Stimulated activated CD8-positive, alpha-beta memory T cell treated with anti-CD3 and anti-CD28 coated beads, Interleukin-2, amount 100 ng/mL, for 48 hours (primary cell): Measurements from ENCODE around the gene EMC8.
"Not testable (repeated sequence)": the region's sequence is repeated elsewhere in the genome, so short reads cannot be mapped to it uniquely, and the experiment has no call there.

ENCODE experiments used
- DNase-seq, 2 donors: peaks; one replicate each; pipeline ENCODE4 v3.0.0-alpha.2; 2020; ENCODE audit warnings: low read depth in 2 of 2

EMC8 gene

GRCh38 chr16:85835227-85835751 lies 35.9 kb upstream of the EMC8 start:
- DNase-seq = no peak

- no peak for DNase-seq
Measured at GRCh38 chr16:85834741-85835140, 35.4 kb upstream of the EMC8 start.

- no peak for DNase-seq
Measured at GRCh38 chr16:85833219-85833920, 34.0 kb upstream of the EMC8 start.

- no peak for DNase-seq
Measured at GRCh38 chr16:85832570-85833218, 33.4 kb upstream of the EMC8 start.

GRCh38 chr16:85830821-85831220 lies 31.5 kb upstream of the EMC8 start:
- DNase-seq = no peak

- no peak for DNase-seq
Measured at GRCh38 chr16:85829751-85830445, 30.6 kb upstream of the EMC8 start.

- DNase-seq = no peak
Measured at GRCh38 chr16:85829171-85829719, 29.9 kb upstream of the EMC8 start.

- DNase-seq = no peak
Measured at GRCh38 chr16:85828166-85828565, 28.8 kb upstream of the EMC8 start.

- no peak for DNase-seq
Measured at GRCh38 chr16:85826686-85827247, 27.4 kb upstream of the EMC8 start.

- no peak for DNase-seq
Measured at GRCh38 chr16:85825326-85825725, 26.0 kb upstream of the EMC8 start.

- DNase-seq = no peak
Measured at GRCh38 chr16:85824161-85825135, 25.1 kb upstream of the EMC8 start.

GRCh38 chr16:85823328-85823920 lies 24.1 kb upstream of the EMC8 start:
- no peak for DNase-seq

GRCh38 chr16:85822145-85822544 lies 22.8 kb upstream of the EMC8 start:
- DNase-seq = no peak

GRCh38 chr16:85821390-85822135 lies 22.2 kb upstream of the EMC8 start:
- peak; percentile 69 to 77 for DNase-seq

- DNase-seq = no peak
Measured at GRCh38 chr16:85820604-85821372, 21.4 kb upstream of the EMC8 start.

- no peak for DNase-seq
Measured at GRCh38 chr16:85819771-85820170, 20.4 kb upstream of the EMC8 start.

GRCh38 chr16:85819245-85819644 lies 19.9 kb upstream of the EMC8 start:
- DNase-seq = peak; percentile 77 to 87

- not testable (repeated sequence) for DNase-seq
Measured at GRCh38 chr16:85817195-85817594, 17.9 kb upstream of the EMC8 start.

GRCh38 chr16:85816159-85816558 lies 16.8 kb upstream of the EMC8 start:
- DNase-seq = no peak
